GM19455 (cell line): ENCODE results near the gene LOXL1.
"Not testable (repeated sequence)": the region's sequence is repeated elsewhere in the genome, so short reads cannot be mapped to it uniquely, and the experiment has no call there.

ENCODE experiments used
- ATAC-seq: cut with Tn5 transposase; IDR thresholded peaks from one replicate; pipeline ENCODE4 v1.9.1; 2021; ENCODE audit not compliant: unreplicated experiment

The LOXL1 gene

DNA sequence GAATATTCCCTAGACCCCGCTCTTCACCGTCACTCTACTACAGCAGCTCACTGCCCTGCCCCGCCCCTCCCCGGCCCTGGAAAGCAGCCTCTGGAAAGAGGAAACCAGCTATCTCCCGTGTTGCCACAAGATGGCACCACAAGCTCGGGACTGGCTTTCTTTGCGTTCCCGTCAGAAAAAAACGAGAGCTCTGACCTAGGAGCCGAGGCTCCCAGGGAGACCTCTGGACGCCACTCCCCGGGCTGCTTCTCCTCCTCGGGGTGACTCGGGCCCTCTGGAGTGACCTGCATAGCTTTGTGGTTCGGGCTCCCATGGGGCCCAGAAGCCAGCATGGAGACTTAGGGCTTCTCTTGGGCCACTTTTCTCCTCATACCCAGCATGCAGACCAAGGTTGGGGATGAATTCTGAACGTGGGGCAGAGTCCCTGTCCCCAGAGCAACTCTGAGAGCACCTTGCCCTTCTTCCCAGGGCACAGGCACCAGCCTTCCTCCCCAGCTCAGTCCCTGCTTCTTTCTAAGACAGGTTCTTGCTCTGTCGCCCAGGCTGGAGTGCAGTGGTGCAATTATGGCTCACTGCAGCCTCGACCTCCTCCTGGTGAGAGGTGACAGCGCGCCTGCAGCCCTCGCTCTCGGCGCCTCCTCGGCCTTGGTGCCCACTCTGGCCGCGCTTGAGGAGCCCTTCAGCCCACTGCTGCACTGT is 46.9 kb downstream of the LOXL1 start:
- no peak for ATAC-seq

DNA sequence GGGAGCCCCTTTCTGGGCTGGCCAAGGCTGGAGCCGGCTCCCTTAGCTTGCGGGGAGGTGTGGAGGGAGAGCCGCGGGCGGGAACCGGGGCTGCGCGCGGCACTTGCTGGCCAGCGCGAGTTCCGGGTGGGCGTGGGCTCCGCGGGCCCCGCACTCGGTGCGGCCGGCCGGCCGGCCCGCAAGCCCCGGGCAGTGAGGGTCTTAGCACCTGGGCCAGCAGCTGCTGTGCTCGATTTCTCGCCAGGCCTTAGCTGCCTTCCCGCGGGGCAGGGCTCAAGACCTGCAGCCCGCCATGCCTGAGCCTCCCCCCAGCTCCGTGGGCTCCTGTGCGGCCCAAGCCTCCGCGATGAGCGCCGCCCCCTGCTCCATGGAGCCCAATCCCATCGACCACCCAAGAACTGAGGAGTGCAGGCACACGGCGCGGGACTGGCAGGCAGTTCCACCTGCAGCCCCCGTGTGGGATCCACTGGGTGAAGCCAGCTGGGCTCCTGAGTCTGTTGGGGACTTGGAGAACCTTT is 47.5 kb downstream of the LOXL1 start:
- not testable (repeated sequence) for ATAC-seq

DNA sequence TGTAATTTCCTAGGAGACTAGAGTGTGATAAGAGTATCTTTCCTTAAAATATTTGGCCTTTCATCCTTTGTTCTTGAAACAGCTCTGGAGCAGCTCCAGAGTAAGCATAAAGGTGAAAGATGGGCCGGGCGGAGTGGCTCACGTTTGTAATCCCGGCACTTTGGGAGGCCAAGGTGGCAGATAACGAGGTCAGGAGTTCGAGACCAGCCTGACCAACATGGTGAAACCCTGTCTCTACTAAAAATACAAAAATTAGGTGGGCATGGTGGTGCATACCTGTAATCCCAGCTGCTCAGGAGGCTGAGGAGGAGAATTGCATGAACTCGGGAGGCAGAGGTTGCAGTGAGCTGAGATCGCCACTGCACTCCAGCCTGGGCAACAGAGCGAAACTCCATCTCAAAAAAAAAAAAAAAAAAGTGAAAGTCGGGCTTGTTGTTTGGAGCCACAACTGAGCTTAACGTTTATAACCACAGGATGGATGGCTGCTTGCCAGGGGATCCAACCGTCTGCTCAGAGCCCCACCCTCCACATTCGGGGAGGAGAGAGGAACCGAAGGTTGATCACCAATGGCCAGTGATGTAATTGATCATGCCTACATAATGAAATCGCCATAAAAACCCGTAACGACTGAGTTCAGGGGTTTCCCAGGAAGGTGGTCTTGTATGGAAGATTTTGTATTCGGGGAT is 49.3 kb downstream of the LOXL1 start:
- not testable (repeated sequence) for ATAC-seq

DNA sequence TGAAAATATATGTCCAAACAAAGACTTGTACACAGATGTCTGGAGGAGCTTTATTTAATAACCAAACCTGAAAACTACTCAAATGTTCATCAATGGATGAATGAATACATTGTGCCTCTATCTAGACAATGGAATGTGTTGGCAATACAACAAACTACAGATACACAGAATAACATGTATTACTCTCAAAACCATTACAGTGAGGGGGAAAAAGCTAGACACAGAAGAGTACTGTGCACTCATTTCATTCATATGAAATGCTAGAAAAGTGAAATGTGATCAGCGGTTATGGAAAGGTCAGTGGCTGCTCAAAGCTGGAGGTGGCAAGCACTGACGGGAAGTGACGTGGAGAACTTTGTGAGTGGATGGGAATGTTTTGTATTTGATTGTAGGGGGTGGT is 52.6 kb downstream of the LOXL1 start:
- no peak for ATAC-seq

DNA sequence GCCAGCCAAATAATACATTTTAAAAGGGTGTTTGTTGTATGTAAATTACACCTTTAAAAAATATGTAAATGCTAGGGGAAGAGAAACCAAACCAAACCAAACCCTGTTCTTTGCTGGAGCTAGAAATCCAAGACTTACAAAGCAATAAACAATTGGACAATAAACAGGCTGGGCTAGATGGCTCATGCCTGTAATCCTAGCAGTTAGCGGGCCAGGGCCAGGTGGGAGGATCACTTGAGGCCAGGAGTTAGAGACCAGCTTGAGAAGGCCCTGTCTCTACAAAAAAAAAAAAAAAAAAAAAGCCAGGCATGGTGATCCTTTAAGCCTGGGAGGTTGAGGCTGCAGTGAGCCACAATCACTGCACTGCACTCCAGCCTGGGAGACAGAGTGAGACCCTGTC is 53.4 kb downstream of the LOXL1 start:
- no peak for ATAC-seq

DNA sequence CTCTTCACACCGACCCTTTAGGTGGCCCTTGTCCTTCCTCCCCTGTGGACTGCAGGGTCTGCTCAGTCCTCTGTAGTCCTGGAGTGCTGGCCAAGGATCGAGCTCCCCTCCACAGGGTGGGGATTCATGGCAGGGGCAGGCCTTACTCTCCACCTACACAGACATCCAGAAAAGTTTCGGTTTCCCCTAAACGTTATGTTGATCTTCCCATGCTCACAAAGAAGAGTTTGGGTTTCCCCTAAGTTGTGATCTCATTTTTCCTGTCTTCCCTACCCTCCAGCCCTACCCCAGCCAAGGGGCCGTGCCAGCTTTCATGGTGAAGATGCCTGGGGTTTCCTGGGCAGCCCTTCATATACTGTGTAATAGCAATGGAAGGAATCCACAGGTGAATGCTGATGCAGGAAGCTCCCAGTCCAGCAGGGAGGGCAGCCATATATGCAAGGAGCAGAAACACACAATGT is 55.5 kb downstream of the LOXL1 start:
- ATAC-seq: no peak

DNA sequence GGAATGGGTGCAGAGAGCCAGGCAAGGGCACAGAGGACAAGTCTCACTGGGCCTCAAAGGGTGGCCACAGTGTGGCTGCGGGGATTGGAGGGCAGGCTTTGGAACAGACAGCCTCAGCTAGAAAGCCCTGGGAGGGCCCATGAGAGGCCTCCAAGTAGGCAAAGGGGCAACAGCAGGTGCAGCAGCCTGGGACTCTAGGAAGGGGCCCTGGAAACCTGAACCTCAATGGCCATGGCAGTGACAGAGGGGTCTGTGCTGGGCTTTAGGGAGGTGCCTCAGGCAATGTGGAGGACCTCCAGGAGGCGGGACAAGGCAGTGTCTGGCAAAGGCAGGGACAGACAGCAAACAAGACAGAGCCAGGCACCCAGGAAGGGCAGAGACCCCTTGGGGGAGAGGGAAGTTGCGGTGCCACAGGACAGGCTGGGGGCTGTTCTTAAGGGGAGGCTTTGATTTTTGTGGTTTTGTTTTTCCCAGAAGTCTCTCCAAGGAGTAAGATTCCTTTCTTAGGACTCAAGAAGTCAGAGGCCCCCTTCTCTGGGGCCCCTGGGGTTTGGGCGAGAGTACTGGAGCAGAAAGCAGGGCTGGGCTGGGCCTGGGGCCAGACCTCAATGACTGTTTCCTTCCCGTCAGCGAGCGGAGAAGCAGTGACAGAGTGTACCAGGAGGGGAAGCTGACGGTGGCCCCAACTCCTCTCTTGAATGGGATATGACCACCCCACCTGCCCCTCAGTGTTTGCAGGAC is 56.1 kb downstream of the LOXL1 start:
- no peak for ATAC-seq

DNA sequence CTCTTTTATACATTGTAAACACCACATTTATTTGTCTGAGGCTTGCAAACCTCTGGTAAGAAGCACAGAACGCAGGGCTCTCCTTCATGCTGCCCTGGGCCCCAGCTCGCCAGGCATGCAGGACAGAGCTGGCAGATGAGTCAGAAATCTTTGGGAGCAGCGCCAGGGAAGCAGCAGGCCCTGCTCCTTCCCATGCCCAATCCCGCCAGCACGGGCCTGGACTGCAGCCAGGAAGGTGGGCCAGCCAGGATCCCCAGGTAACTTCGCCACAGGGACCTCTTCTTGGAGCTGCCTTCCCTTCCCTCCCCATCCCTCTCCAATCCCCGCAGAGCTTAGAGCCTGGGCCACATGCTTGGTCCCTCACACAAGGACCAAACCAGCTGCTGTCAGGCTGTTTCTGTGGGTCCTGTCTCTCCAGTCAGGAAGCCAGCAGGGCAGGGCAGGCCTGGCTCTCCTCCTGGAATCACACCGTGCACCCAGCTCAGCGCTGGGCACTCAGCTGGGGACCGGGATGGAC is 57.0 kb downstream of the LOXL1 start:
- no peak for ATAC-seq

DNA sequence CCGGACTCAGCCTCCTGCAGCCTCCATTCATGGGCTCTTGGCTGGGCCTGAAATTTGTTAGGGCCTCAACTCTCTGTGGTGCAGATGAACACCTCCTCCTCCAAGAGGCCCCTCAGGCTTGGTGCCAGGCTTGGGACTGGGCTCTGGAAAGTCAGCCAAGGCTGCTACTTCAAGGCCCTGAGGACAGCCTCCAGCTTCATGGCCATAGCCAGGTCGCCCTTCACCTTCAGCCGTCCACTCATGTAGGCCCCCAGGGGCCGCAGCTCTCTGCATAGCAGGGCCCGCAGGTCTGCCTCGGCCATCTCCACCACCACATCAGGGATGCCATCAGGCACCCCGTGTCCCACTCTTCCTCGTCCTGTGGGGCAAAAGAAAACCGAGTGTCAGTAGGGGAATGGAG is 57.5 kb downstream of the LOXL1 start:
- no peak for ATAC-seq

DNA sequence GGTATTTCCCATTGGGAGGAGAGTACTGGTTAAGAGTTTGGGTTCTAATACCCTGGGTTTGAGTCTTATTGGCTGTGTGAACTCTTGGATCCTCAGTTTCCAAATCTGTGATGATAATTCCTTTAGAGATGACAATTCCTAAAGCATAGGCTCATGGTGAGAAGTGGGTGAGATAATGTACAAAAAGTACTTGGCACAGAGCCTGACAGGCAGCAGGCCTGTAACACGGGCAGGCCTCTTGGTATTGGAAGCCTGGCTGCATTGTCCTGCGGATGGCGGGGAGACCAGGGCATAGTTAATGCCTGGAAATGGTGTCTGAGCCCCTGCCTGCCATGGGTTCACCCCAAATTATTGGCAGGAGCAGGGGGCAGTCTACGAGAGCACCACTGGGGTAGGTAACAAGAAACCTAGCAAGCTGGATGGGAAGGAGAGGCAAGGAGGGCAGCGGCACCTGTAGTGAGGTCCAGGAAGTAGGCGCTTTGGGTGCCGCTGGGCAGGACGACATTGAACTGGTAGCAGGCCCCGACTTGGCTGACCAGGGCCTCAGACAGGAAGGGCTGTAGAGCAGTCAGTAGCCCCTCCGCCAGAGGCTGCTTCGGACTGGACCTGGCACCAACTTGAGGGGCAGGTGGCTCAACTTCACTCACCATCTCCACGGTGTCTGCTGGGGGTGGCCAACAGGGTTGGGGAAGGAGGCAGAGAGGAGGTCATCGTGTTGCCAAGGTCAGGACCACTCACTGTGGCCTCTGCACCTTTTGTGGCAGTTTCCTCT is 58.1 kb downstream of the LOXL1 start:
- no peak for ATAC-seq

DNA sequence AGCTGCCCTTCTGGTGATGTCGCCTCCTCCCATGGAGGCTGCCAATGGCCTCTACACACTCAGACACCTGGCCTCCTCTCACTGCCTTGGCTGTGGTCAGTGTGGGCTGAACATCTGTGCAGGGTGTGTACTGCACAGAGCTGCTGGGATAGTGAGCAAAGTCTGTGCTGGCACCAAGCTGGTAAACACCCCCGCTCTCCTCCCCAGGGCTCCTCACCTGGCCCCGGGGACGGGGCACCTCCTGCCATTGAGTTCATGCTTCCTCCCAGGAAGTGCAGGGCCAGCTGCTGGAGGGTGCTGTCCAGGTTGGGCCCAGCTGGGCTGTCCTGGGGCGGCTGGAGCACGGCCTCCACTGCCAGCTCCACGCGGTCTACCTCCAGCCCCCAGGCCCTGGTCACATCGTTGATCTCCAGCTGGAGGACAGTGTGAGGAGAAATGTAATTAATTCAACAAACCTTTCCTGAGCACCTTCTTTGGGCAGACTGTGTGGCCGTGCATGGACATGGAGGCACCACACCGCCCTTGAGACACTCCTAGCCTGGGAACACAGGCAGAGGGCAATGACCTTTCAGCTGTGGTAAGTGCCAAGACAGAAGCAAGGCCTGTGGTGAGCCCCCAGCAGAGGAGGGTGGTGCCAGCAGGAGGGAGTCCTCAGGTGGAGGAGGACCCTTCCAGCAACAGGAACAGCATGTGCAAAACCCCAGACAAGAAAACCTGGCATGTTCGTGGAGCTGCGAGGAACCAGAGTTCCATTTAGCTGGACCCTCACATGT is 59.0 kb downstream of the LOXL1 start:
- no peak for ATAC-seq

DNA sequence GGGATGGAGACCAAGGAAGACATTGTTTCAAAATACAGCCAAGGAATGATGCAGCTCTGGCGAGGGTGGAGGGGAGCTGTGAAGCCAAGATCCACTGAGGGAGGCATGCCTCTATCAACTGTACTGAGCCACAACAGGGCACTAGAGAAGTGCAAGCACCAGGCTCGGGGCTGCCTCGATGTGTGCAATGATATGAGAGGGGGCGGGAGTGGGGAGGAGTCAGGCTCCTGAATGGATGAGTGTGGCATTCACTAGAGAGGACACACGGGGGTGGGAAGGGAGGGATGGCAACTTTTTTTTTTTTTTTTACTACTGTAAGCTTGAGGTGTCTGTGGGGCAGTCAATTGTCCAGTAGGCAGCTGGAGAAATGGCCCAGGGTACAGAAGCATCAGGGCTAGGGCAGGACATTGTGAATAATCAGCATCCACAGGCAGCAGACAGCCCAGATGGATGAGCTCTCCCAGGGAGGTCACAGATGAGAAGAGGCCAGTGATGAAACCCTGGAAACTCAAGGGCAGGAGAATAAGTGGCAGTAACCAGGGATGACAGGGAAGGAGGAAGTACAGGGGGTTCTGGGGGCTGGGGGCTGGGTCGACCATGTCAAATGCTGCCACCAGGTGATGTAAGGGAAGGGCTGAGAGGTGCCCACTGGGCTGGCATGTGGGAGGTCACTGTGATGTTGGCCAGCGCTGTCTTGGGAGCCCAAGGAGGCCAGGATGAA is 60.0 kb downstream of the LOXL1 start:
- ATAC-seq: no peak

DNA sequence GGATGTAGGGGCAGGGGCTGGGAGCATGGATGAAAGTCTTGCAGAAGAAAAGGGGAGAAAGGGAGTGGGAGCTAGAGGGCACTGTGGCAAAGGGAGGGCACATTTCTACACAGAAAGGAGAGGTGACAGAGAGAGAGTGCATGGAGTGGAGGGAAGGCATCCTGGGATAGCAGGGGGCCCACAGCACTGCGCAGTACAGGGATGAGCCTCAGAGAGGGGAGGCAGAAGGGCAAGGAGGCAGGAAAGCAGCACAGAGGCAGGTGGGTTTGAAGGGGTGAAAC is 60.5 kb downstream of the LOXL1 start:
- ATAC-seq: no peak

DNA sequence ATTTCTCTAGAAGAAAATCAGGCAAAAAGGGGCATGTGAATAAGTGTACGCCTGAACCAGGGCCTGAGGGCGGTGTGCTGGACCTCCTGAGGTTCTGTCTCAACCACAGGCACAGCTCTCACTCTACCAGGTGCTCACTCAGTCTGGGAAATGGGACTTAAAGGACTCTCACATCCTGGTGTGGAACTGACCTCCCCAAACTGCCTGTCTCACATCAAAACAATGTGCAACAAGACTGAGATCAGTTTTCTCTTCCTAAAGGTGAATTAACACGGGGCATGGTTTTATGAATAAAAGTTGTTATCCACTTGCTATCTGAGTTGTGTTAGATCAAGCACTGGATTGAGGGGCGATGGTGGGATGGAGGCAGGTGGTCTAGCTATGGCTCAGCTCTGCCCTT is 61.0 kb downstream of the LOXL1 start:
- ATAC-seq: no peak

DNA sequence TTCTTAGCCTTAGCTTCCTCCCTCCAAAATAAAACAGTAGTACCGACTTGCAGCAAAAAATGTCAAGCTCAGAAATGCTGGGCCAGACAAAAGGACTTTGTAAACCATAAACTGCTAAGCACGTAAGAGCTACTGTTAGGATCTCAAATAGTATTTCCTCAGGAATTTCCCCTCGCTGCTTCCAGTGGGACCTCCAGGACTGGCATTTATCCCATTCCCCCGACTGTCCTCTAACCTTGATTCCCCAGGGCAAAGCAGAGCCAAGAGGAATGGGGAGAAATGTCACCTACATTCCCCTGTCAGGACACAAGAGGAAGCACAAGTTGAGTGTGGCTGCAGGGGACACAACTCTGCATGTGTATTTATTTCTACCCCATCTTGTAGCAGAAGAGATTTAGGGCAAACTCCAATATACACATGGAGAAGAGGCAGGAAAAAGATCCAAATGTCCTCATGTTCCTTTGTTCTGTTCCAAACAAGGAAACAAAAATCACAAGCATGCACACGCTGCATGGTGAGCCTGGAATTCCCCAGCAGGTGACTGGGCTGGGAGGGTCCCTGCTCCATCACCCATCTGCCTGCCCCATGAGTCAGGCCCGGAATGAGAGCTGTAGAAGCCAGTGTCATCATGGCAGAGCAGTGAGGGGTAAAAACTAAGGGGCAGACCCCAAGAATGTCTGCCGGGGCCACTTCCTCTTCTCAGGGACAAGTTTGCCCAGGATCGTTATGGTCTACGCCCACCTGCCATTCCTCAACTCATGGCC is 61.6 kb downstream of the LOXL1 start:
- no peak for ATAC-seq

DNA sequence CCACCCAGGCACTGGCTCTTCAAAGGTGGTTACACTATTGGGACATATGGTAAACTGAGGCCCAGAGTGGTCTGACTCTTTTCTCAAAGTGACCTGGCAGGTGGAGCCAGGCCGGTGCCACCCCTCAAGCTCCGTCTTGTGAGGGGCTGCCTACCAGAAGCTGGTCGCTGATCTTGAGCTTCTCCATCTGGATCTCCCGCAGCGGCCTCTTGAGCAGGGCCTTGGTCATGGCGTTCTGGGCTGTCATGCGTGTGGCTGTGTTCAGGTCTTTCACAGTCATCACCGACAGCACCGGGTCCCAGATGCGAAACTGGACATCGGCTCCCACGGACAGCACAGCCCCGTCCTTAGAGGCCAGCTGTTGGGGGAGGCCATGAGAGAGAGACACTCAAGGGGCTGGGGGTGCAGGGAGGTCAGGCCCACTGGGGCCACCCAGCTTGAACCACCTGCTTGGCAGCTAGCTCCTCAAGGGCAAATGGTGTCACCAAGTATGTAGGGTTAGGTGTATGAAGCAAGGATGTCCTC is 62.2 kb downstream of the LOXL1 start:
- ATAC-seq: no peak

DNA sequence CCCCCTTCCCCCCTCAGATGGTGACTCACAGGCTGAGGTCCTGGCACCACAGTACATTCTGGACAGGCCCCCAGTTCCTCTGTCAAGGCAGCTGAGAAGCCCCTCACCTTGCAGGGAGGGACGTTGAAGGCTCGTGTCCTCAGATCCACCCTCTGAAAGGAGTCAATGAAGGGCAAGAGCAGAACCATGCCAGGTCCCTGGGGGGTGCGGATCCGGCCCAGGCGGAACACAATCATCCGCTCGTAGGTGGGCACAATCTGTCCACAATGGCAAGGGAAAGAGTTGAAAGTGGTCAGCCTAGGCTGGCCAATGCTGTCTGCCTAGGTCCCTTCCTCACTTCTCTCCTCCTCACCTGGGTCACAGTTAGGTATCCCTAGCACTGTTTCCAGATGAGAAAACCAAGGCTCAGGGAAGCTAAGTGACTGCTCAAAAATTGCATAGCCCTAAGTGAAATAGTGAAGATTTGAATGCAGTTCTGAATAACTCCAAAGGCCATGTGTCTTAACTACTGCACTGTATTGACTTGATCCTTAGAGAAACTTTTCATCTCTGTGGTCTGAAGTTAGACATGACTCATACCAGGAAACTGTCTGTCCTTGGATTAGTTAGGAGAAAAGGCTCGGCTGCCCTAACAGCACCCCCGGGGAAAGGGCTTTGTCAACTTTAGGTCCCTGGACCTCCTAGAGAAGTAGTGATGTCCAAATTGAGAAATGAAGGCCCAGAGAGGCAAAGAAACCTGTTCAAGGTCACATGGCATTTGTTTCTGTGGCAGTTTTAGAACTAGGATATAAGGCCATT is 62.9 kb downstream of the LOXL1 start:
- no peak for ATAC-seq
